Amniotic epithelial cell (primary cell): ENCODE results near the gene SH2D7.
"Not testable (repeated sequence)": the region's sequence is repeated elsewhere in the genome, so short reads cannot be mapped to it uniquely, and the experiment has no call there.

ENCODE experiments used
- DNase-seq: peaks from one replicate; pipeline ENCODE4 v3.0.0-alpha.2; 2010; ENCODE audit warnings: low read depth

The SH2D7 gene

DNA sequence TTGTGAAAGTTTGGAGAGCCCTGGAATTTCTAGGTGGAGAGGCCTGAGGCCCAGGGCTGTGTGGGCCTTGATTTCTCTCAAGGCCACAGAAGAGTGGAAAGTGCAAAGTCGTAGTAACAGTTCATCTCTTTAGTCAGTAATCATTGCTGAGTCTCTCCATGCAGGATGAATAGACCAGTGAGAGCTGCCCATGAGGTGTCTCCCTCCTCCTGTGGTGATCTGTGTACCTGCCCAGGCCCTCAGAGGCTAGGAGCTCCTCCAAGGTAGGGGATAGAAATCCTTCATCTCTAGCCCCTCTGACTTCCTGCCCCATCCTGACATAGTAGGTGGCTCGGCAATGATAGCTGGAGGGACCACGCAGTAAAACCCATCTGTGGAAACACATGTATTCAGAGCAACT is 50.0 kb downstream of the SH2D7 start:
- DNase-seq = no peak

DNA sequence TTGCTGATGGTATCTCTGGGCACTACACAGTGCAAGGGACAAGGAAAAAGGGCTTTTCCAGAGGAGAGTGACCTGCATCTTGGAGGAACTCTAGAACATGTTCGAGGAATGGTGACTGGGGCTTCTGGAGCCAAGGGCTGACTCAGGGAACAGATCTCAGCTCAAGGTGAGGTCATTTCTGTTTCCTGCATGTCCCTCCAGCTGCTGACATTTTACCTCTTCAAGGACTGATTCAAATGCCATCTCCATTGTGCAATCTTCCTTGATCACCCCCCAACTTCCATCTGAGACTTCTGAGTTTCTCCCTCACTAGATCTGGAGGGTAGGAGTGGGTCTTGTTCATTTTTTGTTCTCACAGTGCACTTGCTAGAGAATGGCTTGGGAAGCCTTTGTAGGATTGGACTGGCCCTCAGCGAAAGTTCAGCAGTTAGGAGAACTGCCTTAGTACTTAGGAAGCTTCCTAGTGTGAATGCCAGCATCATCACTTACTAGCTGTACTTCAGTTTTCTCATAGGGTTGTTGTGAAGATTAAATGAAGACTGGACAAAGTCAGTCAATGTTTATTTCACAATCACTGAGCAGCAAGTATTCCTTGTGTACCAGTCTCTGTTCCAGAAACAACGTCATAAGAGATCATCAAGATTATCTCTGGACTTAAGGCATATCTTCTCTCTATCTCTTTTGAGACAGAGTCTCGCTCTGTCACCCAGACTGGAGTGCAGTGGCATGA is 54.2 kb downstream of the SH2D7 start:
- peak; percentile 81 for DNase-seq

DNA sequence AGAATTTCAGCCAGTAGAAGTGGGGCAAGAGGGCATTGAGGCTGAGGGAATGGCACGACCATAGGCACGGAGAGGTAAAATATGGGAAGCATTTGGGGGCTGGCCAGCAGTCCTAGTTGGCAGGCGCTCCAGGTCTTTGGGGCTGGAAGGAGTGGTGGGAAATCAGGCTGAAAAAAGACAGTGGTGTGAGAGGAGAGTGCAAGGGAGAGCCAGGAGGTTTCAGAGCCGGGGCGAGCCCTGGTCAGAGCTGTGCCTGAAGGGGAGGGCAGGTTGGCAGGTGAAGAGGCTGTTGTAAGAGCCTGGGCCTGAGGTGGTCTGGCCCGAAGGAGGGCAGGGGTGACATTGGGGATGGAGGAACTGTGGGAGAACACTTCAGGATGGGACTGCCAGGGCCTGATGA is 55.2 kb downstream of the SH2D7 start:
- DNase-seq = no peak

DNA sequence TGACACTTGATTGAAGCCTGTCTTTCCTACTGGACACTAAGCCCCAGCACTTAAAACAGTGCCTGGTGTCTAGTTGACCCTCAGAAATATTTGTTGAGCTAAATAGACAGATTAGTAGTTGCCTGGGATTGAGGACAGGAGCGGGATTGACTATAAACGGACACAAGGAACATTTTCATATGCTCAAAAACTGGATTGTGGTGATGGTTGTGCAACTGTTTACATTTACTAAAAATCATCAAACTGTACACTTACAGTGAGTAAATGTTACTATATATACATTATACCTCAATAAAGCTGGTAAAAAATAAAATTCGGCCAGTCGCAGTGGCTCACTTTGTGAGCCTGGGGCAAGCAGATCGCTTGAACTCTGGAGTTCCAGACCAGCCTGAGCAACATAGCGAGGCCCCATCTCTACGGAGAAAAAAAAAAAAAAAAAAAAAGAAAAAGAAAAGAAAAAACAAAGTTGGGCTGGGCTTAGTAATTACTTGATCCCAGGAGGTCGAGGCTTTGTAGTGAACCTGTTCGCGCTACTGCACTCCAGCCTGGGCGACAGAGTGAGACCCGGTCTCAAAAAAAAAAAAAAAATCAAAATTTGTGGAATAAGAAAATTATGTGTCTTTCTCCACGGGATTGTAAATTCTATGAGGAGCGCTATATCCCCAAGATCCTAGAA is 56.2 kb downstream of the SH2D7 start:
- DNase-seq = no peak

DNA sequence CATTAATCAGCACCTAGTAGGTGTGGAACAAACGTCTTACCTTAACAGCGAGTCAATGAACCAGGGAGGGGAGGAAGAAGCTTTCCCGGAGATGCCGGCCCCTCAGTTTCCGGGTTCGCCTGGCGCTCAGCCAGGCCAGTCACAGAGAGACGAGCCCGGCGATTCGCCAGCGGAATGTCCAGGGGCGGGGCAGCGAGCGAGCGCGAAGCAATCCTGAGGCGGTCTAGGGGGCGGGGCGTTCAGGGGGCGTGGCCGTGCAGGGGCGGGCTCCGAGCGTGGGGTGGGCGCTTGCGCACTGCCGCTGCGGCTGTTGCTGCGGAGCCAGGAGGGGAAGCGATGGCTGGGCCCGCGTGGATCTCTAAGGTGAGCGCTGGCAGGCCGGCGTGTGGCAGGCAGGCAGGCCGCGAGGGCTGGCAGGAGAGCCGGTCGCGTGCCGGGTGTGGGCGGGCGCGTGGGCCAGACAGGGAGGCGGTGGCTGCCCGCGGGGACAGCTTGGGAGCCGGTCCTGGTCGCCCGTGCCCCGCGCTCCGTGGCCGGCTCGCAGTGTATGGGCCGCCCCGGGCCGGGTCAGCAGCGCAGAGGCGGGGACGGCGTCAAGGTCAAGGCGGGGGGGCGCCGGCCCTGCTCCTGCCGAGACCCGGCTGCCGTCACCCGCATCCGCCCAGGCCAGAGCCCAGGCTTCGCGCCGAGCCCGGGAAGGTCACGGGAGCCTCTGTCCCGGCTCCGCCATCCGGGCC is 56.9 kb downstream of the SH2D7 start, which contains the start of gene IDH3A:
IDH3A (plus strand) TSS at position 295 of the 737 bp plus-strand sequence; CDS start at position 337, 42 bp downstream.
- peak; percentile 88 for DNase-seq

DNA sequence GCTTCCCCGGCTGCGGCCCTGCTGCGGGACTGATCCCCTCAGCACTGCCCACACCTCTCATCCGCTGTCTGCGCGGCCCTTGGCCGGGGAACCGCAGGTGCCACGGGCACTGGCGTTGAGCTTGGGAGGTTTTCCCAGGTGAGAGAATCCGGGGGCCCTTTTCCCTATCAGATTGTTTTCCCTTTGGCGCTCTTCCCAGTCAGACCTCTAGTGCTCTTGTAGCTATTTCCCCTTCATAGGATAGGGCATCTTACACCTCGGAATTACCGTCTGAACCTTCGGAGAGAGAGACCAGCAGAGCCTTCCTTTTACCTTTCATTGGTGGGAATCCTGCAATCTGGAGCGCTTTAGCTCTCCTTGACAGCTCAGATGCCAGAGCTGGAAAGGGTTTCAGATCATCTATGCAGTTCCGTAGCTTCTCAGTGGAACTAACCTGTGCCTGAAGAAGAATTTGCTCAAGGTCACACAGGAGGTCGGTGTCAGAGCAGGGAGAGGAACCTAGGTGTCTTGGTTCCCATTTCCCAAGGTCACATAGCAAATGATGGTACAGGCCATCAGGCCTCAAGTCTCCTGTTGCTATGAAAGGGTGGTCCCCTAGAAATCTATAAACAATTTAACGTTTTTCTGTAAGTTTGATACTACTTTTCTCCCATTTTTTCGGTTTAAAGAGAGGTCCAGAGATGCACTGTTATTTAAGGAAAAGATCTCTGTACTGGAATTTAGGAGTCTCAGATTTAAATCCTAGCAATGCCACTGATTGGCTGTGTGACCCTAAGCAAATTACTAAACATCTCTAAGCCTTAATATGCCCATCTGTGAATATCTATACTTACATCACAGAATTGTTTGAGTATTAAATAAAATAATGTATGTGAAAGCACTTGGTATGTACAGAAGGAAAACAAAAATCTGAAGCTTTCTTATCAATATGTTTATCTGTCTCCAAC is 57.7 kb downstream of the SH2D7 start:
- peak; percentile 8 for DNase-seq

DNA sequence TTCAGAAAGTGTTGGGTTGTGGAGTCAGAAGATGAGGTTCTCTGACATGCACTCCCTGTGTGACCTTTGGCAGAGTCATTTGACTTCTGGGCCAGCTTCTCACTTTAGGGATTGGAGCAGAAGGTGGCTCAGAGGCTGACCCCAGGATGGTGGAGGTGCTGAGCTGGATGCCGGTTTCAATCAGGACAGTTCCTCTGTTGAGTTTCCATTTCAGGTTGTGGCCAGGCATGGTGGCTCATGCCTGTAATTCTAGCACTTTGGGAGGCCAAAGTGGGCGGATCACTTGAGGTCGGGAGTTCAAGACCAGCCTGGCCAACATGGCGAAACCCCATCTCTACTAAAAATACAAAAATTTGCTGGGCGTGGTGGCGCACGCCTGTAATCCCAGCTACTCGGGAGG is 58.7 kb downstream of the SH2D7 start:
- not testable (repeated sequence) for DNase-seq
